NCI-H2227 (cell line): ENCODE data around the gene GPR63.
A peak's percentile ranks its signal among the peaks of the same experiment; 100 is the strongest.

ENCODE experiments used
- DNase-seq: peaks from one replicate; lab custom pipeline; 2025; ENCODE audit not compliant: unreplicated experiment; lab: John Stamatoyannopoulos, UW

GPR63 gene

GRCh38 chr6:96823743-96824142 lies 13.5 kb downstream of the GPR63 start:
- no peak for DNase-seq

- no peak for DNase-seq
Measured at GRCh38 chr6:96821034-96821433, 16.2 kb downstream of the GPR63 start.

GRCh38 chr6:96816301-96816817 lies 20.9 kb downstream of the GPR63 start:
- DNase-seq = no peak

- no peak for DNase-seq
Measured at GRCh38 chr6:96814625-96815024, 22.7 kb downstream of the GPR63 start.

GRCh38 chr6:96812077-96812703 lies 25.1 kb downstream of the GPR63 start:
- DNase-seq = no peak

- no peak for DNase-seq
Measured at GRCh38 chr6:96811670-96812069, 25.6 kb downstream of the GPR63 start.

- no peak for DNase-seq
Measured at GRCh38 chr6:96811136-96811535, 26.1 kb downstream of the GPR63 start.

GRCh38 chr6:96809119-96809518 lies 28.2 kb downstream of the GPR63 start:
- DNase-seq = no peak

- no peak for DNase-seq
Measured at GRCh38 chr6:96803106-96803481, 34.2 kb downstream of the GPR63 start.

- DNase-seq = no peak
Measured at GRCh38 chr6:96795481-96795880, 41.8 kb downstream of the GPR63 start.

GRCh38 chr6:96794980-96795379 lies 42.3 kb downstream of the GPR63 start:
- DNase-seq = no peak

GRCh38 chr6:96792561-96793190 lies 44.6 kb downstream of the GPR63 start:
- no peak for DNase-seq

GRCh38 chr6:96789871-96790270 lies 47.4 kb downstream of the GPR63 start:
- DNase-seq = no peak

- peak; percentile 2 for DNase-seq
Measured at GRCh38 chr6:96787846-96788580, 49.3 kb downstream of the GPR63 start.

GRCh38 chr6:96786336-96786735 lies 50.9 kb downstream of the GPR63 start:
- DNase-seq = no peak

GRCh38 chr6:96784650-96785049 lies 52.6 kb downstream of the GPR63 start:
- DNase-seq = no peak

- DNase-seq = no peak
Measured at GRCh38 chr6:96783307-96783706, 54.0 kb downstream of the GPR63 start.

GRCh38 chr6:96781557-96781956 lies 55.7 kb downstream of the GPR63 start:
- DNase-seq = no peak

- no peak for DNase-seq
Measured at GRCh38 chr6:96777113-96777512, 60.2 kb downstream of the GPR63 start.

GRCh38 chr6:96775727-96776400 lies 61.4 kb downstream of the GPR63 start:
- no peak for DNase-seq

GRCh38 chr6:96766769-96767168 lies 70.5 kb downstream of the GPR63 start:
- DNase-seq = no peak

- no peak for DNase-seq
Measured at GRCh38 chr6:96762599-96762998, 74.7 kb downstream of the GPR63 start.
